Measurements from ENCODE around the gene RNF220.

DNA sequence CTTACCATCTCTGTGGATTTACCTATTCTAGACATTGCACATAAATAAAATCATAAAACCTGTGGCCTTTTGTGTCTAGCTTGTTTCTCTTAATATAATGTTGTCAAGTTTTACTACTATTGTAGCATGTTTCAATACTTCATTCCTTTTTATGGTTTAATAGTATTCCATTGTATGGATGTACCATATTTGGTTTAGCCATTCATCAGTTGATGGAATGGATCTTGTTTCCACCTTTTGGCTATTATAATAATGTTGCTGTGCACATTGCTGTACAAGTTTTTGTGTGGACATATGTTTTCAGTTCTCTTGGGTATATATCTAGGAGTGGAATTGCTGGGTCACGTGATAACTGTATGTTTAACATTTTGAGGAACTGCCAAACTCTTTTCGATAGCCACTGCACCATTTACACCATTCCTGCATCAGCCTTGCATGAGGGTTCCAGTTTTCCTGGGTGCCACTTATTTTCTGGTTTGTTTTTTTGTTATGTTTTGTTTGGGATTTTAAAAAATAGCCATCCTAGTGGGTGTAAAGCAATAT, 66.9 kb downstream of the RNF220 start:
- TF ChIP-seq, protein P1, sequence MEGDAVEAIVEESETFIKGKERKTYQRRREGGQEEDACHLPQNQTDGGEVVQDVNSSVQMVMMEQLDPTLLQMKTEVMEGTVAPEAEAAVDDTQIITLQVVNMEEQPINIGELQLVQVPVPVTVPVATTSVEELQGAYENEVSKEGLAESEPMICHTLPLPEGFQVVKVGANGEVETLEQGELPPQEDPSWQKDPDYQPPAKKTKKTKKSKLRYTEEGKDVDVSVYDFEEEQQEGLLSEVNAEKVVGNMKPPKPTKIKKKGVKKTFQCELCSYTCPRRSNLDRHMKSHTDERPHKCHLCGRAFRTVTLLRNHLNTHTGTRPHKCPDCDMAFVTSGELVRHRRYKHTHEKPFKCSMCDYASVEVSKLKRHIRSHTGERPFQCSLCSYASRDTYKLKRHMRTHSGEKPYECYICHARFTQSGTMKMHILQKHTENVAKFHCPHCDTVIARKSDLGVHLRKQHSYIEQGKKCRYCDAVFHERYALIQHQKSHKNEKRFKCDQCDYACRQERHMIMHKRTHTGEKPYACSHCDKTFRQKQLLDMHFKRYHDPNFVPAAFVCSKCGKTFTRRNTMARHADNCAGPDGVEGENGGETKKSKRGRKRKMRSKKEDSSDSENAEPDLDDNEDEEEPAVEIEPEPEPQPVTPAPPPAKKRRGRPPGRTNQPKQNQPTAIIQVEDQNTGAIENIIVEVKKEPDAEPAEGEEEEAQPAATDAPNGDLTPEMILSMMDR (IDR thresholded peaks at IDR 0.05), result no peak
- no peak for TF ChIP-seq POLR2A (IDR thresholded peaks at IDR 0.05)

Data from uterus (tissue), 2 donors.